GM18951 (cell line): ENCODE data around the gene PRRC2B.
A peak's percentile ranks its signal among the peaks of the same experiment; 100 is the strongest.
"Not testable (repeated sequence)": the region's sequence is repeated elsewhere in the genome, so short reads cannot be mapped to it uniquely, and the experiment has no call there.

Experiments
- POLR2A ChIP-seq: IDR thresholded peaks from 4 replicates; pipeline ENCODE4 v1.6.1; 2011; ENCODE audit warnings: mild to moderate bottlenecking; ENCODE audit not compliant: insufficient read length, insufficient read depth; ENCODE audit errors: extremely low read depth
- in situ Hi-C: fragments of 300-500 bp; cut with MboI; formaldehyde crosslinking; loops from one replicate; pipeline ENCODE4 v1.12.0; 2022; ENCODE audit warnings: low sequenced_read_pairs, mixed read lengths, inconsistent platforms; ENCODE audit not compliant: unreplicated experiment

Gene PRRC2B

DNA sequence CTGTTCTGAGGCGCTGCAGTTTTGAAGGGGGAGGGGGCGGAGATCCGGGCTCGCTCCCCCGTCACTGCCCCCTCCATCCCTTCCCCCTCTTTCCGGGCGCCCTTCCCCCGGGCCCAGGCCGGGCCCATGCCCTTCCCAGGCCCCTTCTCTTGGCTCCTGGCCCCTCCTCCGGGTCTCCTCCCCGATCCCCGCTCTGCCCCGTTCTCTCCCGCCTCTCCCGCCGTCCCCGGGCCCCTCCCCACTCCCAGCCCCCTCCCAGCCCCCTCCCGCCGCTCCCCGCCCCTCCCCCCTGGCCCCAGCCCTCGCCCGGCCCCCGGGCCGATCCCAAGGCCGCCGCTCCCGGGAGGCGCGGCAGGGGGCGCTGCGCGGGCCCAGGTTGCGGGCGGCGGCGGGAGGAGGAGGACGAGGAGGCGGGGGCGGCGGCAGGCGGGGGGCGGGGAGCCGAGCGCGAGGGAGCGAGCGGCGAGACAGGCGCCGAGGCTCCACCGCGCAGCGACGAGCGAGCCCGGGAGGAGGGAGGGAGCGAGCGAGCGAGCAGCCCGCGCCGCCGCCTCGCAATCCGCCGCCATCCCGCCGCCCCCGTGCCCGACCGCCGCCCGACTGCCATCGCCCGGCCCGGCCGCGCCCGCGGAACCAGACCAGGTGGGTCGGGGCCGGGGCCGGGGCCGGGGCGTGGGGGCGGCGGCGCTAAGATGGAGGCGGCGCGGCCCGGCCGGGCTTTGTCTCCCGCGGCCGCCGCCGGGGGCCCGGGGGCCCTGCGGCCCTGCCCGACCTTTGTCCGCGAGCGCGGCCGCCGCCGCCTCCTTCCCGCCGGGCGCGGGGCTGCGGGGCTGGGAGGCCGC is at the start of gene PRRC2B:
Gene PRRC2B, plus strand, starts transcription at position 465 of the 842 bp plus-strand sequence. CDS start 36,059 bp downstream, outside the sequence.
- in situ Hi-C loops = no loop called here
- TF ChIP-seq POLR2A = peak; percentile 79

- in situ Hi-C loops = loop anchor here (10.0 kb wide), 1 partner anchor 400 kb away; the partner anchor contains the start of gene RAPGEF1
These were observed 48.9 kb upstream of the PRRC2B start for GRCh38 chr9:131344931-131345535.

- in situ Hi-C loops = loop anchor here (10.0 kb wide), 1 partner anchor 398 kb away; the partner anchor contains the start of gene RAPGEF1
- TF ChIP-seq POLR2A = no peak
These were observed 47.3 kb upstream of the PRRC2B start for GRCh38 chr9:131346559-131346958.

- TF ChIP-seq POLR2A = no peak
- in situ Hi-C loops = loop anchor here (10.0 kb wide), 1 partner anchor 397 kb away; the partner anchor contains the start of gene RAPGEF1
These were observed 46.4 kb upstream of the PRRC2B start for GRCh38 chr9:131347376-131348020.

- no peak for TF ChIP-seq POLR2A
- in situ Hi-C loops = loop anchor here (10.0 kb wide), 1 partner anchor 396 kb away; the partner anchor contains the start of gene RAPGEF1
These were observed 45.0 kb upstream of the PRRC2B start for GRCh38 chr9:131348631-131349521.

DNA sequence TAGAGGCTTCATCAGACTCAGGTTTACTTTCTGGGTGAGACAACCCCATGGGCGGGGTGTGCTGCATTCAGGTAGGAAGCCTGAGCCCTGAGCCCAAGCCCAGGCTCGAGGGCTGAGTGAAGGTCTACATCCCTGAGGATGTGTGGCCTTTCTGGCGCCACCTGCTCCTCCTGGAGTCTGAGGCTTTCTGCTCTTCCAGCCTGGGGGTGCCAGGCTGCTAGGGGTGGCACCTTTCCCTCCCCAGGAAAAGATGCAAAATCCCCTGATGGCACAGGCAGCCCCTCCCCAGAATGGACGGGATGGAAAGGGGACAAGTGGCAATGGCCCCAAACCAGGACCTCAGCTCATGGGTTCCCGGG is 44.4 kb upstream of the PRRC2B start:
- in situ Hi-C loops = loop anchor here (10.0 kb wide), 1 partner anchor 395 kb away; the partner anchor contains the start of gene RAPGEF1
- TF ChIP-seq POLR2A = no peak

DNA sequence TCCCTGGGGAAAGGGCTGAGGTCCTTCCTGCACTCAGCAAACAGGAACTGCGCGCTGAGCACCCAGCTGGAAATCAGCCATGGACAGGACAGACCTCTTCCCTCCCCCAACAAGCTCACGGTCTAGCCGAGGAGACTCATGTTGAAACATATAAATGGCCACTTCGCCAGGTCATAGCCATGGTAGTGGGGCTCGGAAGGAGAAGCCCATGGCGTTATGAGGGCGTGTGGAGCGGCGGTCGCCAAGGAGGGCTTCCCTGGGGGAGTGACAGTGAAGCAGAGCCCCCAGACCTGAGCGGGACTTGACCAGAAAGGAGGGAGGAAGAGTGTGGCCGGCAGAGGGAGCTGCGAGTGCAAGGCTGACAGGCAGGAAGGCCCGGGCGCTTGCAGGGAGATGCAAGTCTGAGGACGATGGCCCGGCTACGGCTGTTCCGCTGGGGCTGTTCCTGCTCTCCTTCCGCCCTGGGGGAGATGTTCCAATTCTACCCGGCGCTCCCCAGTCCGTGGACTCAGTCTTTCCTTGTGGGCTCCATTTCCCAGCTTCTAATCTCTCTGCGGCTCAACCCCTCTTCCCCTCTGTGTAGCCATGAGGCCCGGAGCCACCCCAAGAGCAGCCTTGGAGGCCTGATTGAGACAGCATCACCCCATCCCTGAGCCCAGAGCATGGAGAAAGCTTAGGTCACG is 43.9 kb upstream of the PRRC2B start:
- in situ Hi-C loops = loop anchor here (10.0 kb wide), 1 partner anchor 395 kb away; the partner anchor contains the start of gene RAPGEF1
- TF ChIP-seq POLR2A = no peak

DNA sequence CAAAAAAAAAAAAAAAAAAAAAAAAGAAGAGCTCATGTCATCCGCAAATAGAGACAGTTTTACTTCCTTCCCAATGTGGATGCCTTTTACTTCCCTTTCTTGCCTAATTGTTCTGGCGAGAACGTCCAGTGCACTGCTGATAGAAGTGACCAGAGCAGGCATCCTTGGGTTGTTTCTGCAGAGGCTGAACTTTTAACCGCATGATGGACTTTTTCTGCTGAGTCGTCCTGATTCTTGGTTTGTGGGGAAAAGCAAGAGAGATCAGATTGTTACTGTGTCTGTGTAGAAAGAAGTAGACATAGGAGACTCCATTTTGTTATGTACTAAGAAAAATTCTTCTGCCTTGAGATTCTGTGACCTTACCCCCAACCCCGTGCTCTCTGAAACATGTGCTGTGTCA is 37.4 kb upstream of the PRRC2B start:
- in situ Hi-C loops = not testable (repeated sequence)

DNA sequence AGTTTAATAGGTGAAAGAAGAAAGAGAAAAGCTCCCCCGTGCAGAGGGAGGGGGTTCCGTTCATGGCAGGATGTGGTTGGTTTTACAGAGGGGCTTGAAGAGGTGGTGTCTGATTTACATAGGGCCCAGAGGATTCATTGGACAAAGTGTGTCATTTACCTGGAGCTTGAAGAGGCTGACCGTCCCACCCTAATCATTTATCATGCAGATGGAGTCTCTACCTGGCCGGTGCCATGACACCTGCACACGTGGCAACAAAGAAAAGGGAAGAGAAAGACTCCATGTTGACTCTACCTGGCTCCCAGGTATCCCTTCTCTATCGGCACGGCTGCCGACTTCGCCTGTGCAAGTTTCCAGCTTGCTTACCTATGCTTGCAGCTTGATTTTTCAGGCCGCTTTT is 35.3 kb upstream of the PRRC2B start:
- no peak for TF ChIP-seq POLR2A
- in situ Hi-C loops = no loop called here

DNA sequence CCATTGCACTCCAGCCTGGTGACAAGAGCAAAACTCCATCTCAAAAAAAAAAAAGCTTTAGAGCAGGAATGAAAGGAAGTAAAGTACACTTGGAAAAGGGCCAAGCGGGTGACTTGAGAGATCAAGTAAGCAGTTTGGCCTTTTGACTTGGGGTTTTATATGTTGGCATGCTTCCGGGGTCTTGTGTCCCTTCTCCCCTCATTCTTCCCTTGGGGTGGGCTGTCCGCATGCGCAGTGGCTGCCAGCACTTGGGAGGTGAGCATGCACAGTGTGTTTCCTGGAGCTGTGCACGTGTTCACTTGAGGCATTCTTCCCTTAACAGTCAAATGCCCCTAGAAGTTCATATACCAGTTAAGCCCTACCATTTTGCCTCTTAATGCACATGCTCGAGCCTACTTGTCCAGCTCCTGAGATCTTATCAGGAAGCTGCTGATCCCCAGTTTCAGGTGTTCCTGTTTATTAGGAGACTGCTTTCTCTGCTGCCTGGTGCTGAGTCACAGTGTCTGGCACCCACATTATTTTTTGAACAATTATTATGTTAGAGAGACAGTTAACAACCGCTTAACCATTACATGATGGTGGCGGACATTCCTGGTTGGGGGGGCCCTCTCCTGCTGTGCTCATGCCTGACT is 32.6 kb upstream of the PRRC2B start:
- no peak for TF ChIP-seq POLR2A
- in situ Hi-C loops = no loop called here

GRCh38 chr9:131365546-131365945 is 28.3 kb upstream of the PRRC2B start:
- in situ Hi-C loops = no loop called here
- no peak for TF ChIP-seq POLR2A

GRCh38 chr9:131366761-131367401 is 27.0 kb upstream of the PRRC2B start:
- no peak for TF ChIP-seq POLR2A
- in situ Hi-C loops = no loop called here
